Activated CD4-positive, CD25-positive, alpha-beta regulatory T cell treated with anti-CD3 and anti-CD28 coated beads, Interleukin-2, amount 50 U/mL, for 16 hours (primary cell): ENCODE data around the gene SEPTIN10.

Source experiments
- DNase-seq: peaks from one replicate; pipeline ENCODE4 v3.0.0-alpha.2; 2020; ENCODE audit warnings: low read depth, low spot score

Gene SEPTIN10

GRCh38 chr2:109497911-109498870, 115.6 kb downstream of the SEPTIN10 start:
- no peak for DNase-seq

GRCh38 chr2:109497463-109497862, 116.3 kb downstream of the SEPTIN10 start:
- DNase-seq, result no peak

- DNase-seq, result no peak
Observed at GRCh38 chr2:109494351-109494750, 119.4 kb downstream of the SEPTIN10 start.

GRCh38 chr2:109493176-109493935, 120.4 kb downstream of the SEPTIN10 start:
- DNase-seq, result no peak
